ENCODE results near the gene TTLL6. TPM values are rescaled to one million over a fixed set of nuclear protein-coding genes. Genes with fewer than 3 reads are reported as not detected.
"Not testable (repeated sequence)": the region's sequence is repeated elsewhere in the genome, so short reads cannot be mapped to it uniquely, and the experiment has no call there.

The TTLL6 gene
- total RNA-seq, 8 experiments from 2014 or later: 0.36 to 3.9 (median 1.1) TPM; not detected in 2

DNA sequence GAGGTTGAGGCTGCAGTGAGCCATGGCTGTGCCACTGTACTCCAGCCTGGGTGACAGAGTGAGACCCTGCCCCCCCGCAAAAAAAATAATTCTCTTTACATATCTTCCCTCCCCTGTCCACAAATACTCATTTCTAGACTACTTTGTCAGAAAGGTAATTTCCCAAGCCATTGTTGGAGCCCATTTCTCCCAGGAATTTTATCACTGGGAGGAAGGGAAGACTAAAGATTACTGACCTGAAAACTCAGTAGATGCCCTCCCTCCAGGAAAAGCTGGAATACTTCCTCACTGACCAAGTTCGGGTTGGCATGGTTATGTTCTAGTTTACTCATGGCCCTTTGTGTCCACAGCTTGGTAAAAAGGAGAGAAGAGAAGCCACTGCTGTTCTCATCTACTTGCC is 17.9 kb upstream of the TTLL6 start:
- no peak overlapping the region for H3K27ac ChIP-seq
- in situ Hi-C loops (cut with MboI; ENCODE audit: low pct_unique_long_range_greater_than_20kb in 2 of 9, low sequenced_read_pairs in 9 of 9, unreplicated experiment in 9 of 9): no loop called here
- no peak overlapping the region for H3K4me3 ChIP-seq
- 60 to 100% (median 97%) methylated on average over 1 to 2 of the region's 2 CpGs; no CpG with 5 or more reads in 4 of the 10 experiments for WGBS, 10 experiments
- no peak for ATAC-seq (replicated peaks in 6 of 8)
- peaks cover 8 to 10% of the 10 kb centered on the region in 2 donors for H3K4me1 ChIP-seq (replicated peaks in 1 of 2)

DNA sequence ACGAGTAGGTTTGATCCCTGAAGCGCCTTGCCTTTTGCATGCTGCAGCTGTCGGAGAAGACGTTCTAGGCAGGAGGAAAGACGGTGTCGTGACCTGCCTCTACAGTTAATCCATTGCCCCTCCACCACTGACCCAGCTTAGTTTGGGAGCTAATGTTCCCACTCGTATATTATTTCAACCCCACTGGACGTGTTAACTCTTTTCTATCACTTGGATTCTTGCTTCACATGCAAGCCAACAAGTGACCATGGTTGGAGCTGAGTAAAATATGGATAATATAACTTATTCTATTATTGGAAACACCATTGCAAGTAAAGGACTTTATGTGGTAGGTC is 14.5 kb upstream of the TTLL6 start:
- no peak for ATAC-seq (replicated peaks in 6 of 8)
- Histone ChIP-seq H3K4me1 (replicated peaks in 1 of 2) (peaks cover 8 to 10% of the 10 kb centered on the region in 2 donors), H3K27ac (no peak overlapping the region), H3K4me3 (peak overlapping the region; percentile 53 to 86 (median 65))
- in situ Hi-C loops (cut with MboI; ENCODE audit: low pct_unique_long_range_greater_than_20kb in 2 of 9, low sequenced_read_pairs in 9 of 9, unreplicated experiment in 9 of 9): no loop called here
- WGBS, 10 experiments: 0 to 83% (median 11%) methylated on average over 1 to 6 of the region's 8 CpGs; no CpG with 5 or more reads in 2 of the 10 experiments

DNA sequence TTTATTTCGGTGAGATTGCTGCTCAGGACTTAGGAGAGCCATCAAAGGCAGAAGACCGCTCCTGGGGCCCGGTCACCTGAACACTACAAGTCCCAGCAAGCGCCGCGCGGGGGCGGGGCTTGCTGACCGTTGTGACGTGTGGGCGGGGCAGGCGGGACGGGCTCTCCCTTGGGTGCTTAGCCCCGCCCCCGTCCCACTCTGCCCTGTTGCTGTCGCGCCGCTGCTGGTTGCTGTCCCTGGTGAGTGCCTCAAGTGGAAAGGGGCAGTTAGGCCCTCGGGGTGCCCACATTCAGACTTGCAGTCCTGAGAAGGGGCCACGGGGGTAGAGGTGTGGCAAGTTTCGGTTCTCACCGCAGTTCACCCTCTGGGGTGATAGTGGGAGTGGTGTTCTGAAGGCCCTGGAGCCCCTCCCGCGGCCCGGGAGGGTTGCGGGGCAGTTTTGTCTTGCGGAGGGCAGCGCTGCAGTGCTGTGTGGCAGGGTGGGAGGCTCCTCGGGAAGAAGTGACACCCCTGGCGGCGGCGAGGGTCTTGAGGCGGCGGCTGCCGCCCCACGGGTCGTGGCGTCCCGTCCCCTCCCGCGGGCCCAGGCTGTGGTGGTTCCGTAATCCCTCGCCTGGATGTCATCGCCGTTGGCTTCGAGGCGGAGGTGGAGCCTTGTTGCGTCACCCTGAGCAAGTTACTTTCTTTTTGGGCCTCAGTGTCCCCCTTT is 14.0 kb upstream of the TTLL6 start, which contains the start of gene CALCOCO2:
CALCOCO2 (plus strand) TSS at position 196 of the 709 bp plus-strand sequence. CDS start 10,673 bp downstream, outside the sequence.
- Histone ChIP-seq H3K4me3 (peak within 1 kb of the TSS; percentile 53 to 86 (median 65)), H3K4me1 (replicated peaks in 1 of 2) (peaks cover 8 to 10% of the 10 kb centered on the region in 2 donors), H3K27ac (peak within 1 kb of the TSS; percentile 17 to 20)
- in situ Hi-C loops (cut with MboI; ENCODE audit: low pct_unique_long_range_greater_than_20kb in 2 of 9, low sequenced_read_pairs in 9 of 9, unreplicated experiment in 9 of 9): no loop called here
- WGBS, 10 experiments: 0 to 3% (median 0%) methylated on average over 2 to 11 of the region's 48 CpGs; no CpG with 5 or more reads in 5 of the 10 experiments
- ATAC-seq (replicated peaks in 6 of 8): peak; percentile 89 to 98 (median 97)

GRCh38 chr17:48825446-48826381 is 8.7 kb upstream of the TTLL6 start:
- peak in 2 of 8 experiments; percentile 28 to 30 for ATAC-seq (replicated peaks in 6 of 8)
- Histone ChIP-seq H3K4me3 (no peak overlapping the region), H3K4me1 (replicated peaks in 1 of 2) (peaks cover 0 to 3% of the 10 kb centered on the region in 2 donors), H3K27ac (no peak overlapping the region)
- in situ Hi-C loops (cut with MboI; ENCODE audit: low pct_unique_long_range_greater_than_20kb in 2 of 9, low sequenced_read_pairs in 9 of 9, unreplicated experiment in 9 of 9): no loop called here
- 42 to 100% (median 74%) methylated on average over 1 to 10 of the region's 11 CpGs for WGBS, 10 experiments

- not testable (repeated sequence) for ATAC-seq (replicated peaks in 6 of 8); H3K4me3 ChIP-seq; H3K27ac ChIP-seq
- in situ Hi-C loops (cut with MboI; ENCODE audit: low pct_unique_long_range_greater_than_20kb in 2 of 9, low sequenced_read_pairs in 9 of 9, unreplicated experiment in 9 of 9): loop anchor here in 1 of 9 experiments (25.0 kb wide), 1 partner anchor 216 kb away; no protein-coding TSS in a partner anchor
- 38 to 95% (median 75%) methylated on average over 1 to 6 of the region's 6 CpGs; no CpG with 5 or more reads in 4 of the 10 experiments for WGBS, 10 experiments
- peaks cover 20 to 21% of the 10 kb centered on the region in 2 donors for H3K4me1 ChIP-seq (replicated peaks in 1 of 2)
Measured at GRCh38 chr17:48820936-48821335, 3.9 kb upstream of the TTLL6 start.

- peak overlapping the region; percentile 74 to 87 for H3K27ac ChIP-seq
- WGBS, 10 experiments: 50 to 100% (median 93%) methylated on average over 1 to 11 of the region's 11 CpGs; no CpG with 5 or more reads in 1 of the 10 experiments
- H3K4me3 ChIP-seq: no peak overlapping the region
- peaks cover 20 to 21% of the 10 kb centered on the region in 2 donors for H3K4me1 ChIP-seq (replicated peaks in 1 of 2)
- no peak for ATAC-seq (replicated peaks in 6 of 8)
- in situ Hi-C loops (cut with MboI; ENCODE audit: low pct_unique_long_range_greater_than_20kb in 2 of 9, low sequenced_read_pairs in 9 of 9, unreplicated experiment in 9 of 9): loop anchor here in 1 of 9 experiments (10.0 to 25.0 kb wide), 2 partner anchors 55 to 218 kb away; no protein-coding TSS in a partner anchor
Measured at GRCh38 chr17:48819466-48819865, 2.4 kb upstream of the TTLL6 start.

- in situ Hi-C loops (cut with MboI; ENCODE audit: low pct_unique_long_range_greater_than_20kb in 2 of 9, low sequenced_read_pairs in 9 of 9, unreplicated experiment in 9 of 9): loop anchor here in 1 of 9 experiments (10.0 to 25.0 kb wide), 2 partner anchors 56 to 219 kb away; no protein-coding TSS in a partner anchor
- H3K27ac ChIP-seq: peak overlapping the region; percentile 76 to 87
- H3K4me3 ChIP-seq: no peak overlapping the region
- 0 to 66% (median 13%) methylated on average over 1 to 4 of the region's 9 CpGs; no CpG with 5 or more reads in 1 of the 10 experiments for WGBS, 10 experiments
- H3K4me1 ChIP-seq (replicated peaks in 1 of 2): peaks cover 20 to 21% of the 10 kb centered on the region in 2 donors
- peak in 5 of 8 experiments; percentile 80 to 85 (median 82) for ATAC-seq (replicated peaks in 6 of 8)
Measured at GRCh38 chr17:48818361-48818841, 1.4 kb upstream of the TTLL6 start.

- Histone ChIP-seq H3K4me1 (replicated peaks in 1 of 2) (peaks cover 20 to 21% of the 10 kb centered on the region in 2 donors), H3K4me3 (peak overlapping the region; percentile 24 to 44 (median 36)), H3K27ac (peak overlapping the region; percentile 2 to 28)
- in situ Hi-C loops (cut with MboI; ENCODE audit: low pct_unique_long_range_greater_than_20kb in 2 of 9, low sequenced_read_pairs in 9 of 9, unreplicated experiment in 9 of 9): loop anchor here in 1 of 9 experiments (10.0 to 25.0 kb wide), 2 partner anchors 58 to 221 kb away; no protein-coding TSS in a partner anchor
- 0 to 20% (median 16%) methylated on average over 2 to 6 of the region's 7 CpGs; no CpG with 5 or more reads in 5 of the 10 experiments for WGBS, 10 experiments
- no peak for ATAC-seq (replicated peaks in 6 of 8)
Measured at GRCh38 chr17:48816438-48816773, 623 bp downstream of the TTLL6 start.

DNA sequence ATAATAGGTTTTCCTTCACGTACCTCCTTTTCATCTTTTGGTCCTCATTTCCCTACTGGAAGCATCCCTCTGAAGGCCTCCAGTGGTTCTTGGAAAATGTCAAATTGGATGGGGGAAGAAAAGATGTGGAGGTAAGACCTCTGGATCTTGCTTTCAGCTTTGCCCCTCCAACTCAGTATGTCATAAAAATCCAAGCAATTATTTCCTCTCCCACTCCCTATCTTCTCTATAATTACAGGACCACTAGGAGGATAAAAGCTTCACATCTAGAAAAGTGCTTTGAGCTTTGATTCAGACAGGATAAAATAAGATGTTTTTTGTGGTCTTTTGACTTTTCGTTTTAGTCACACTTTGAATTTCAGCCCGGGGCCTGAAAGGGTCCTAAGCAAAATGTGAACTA is 1.7 kb downstream of the TTLL6 start:
- H3K4me3 ChIP-seq: no peak overlapping the region
- peaks cover 20 to 21% of the 10 kb centered on the region in 2 donors for H3K4me1 ChIP-seq (replicated peaks in 1 of 2)
- 26 to 92% (median 62%) methylated on average over 1 to 3 of the region's 3 CpGs; no CpG with 5 or more reads in 2 of the 10 experiments for WGBS, 10 experiments
- no peak for ATAC-seq (replicated peaks in 6 of 8)
- no peak overlapping the region for H3K27ac ChIP-seq
- in situ Hi-C loops (cut with MboI; ENCODE audit: low pct_unique_long_range_greater_than_20kb in 2 of 9, low sequenced_read_pairs in 9 of 9, unreplicated experiment in 9 of 9): loop anchor here in 1 of 9 experiments (10.0 to 25.0 kb wide), 2 partner anchors 59 to 222 kb away; no protein-coding TSS in a partner anchor

- H3K4me3 ChIP-seq: no peak overlapping the region
- 5 to 80% (median 32%) methylated on average over 1 to 7 of the region's 7 CpGs; no CpG with 5 or more reads in 4 of the 10 experiments for WGBS, 10 experiments
- H3K27ac ChIP-seq: no peak overlapping the region
- peaks cover 20 to 21% of the 10 kb centered on the region in 2 donors for H3K4me1 ChIP-seq (replicated peaks in 1 of 2)
- in situ Hi-C loops (cut with MboI; ENCODE audit: low pct_unique_long_range_greater_than_20kb in 2 of 9, low sequenced_read_pairs in 9 of 9, unreplicated experiment in 9 of 9): loop anchor here in 2 of 9 experiments (5.0 to 25.0 kb wide), 3 partner anchors 60 to 223 kb away; no protein-coding TSS in a partner anchor
- ATAC-seq (replicated peaks in 6 of 8): peak in 1 of 8 experiments; percentile 5
Measured at GRCh38 chr17:48814504-48814903, 2.5 kb downstream of the TTLL6 start.

GRCh38 chr17:48812001-48812400 is 5.0 kb downstream of the TTLL6 start:
- H3K27ac ChIP-seq: no peak overlapping the region
- 40 to 89% (median 50%) methylated on average over 1 to 2 of the region's 3 CpGs; no CpG with 5 or more reads in 7 of the 10 experiments for WGBS, 10 experiments
- no peaks in the 10 kb centered on the region for H3K4me1 ChIP-seq (replicated peaks in 1 of 2)
- in situ Hi-C loops (cut with MboI; ENCODE audit: low pct_unique_long_range_greater_than_20kb in 2 of 9, low sequenced_read_pairs in 9 of 9, unreplicated experiment in 9 of 9): loop anchor here in 2 of 9 experiments (5.0 to 25.0 kb wide), 3 partner anchors 63 to 225 kb away; no protein-coding TSS in a partner anchor
- no peak overlapping the region for H3K4me3 ChIP-seq
- ATAC-seq (replicated peaks in 6 of 8): no peak

GRCh38 chr17:48809182-48809581 is 7.8 kb downstream of the TTLL6 start:
- H3K4me1 ChIP-seq (replicated peaks in 1 of 2): peaks cover 0 to 2% of the 10 kb centered on the region in 2 donors
- H3K4me3 ChIP-seq: no peak overlapping the region
- H3K27ac ChIP-seq: no peak overlapping the region
- ATAC-seq (replicated peaks in 6 of 8): no peak
- WGBS, 10 experiments: 43 to 81% (median 71%) methylated on average over 1 to 4 of the region's 4 CpGs; no CpG with 5 or more reads in 6 of the 10 experiments
- in situ Hi-C loops (cut with MboI; ENCODE audit: low pct_unique_long_range_greater_than_20kb in 2 of 9, low sequenced_read_pairs in 9 of 9, unreplicated experiment in 9 of 9): loop anchor here in 2 of 9 experiments (10.0 to 25.0 kb wide), 2 partner anchors 76 to 228 kb away; no protein-coding TSS in a partner anchor

Measured in motor neuron (in vitro differentiated cells).